Adipocyte (in vitro differentiated cells): Measurements from ENCODE around the gene DAAM1.

ENCODE experiments used
- DNase-seq: peaks from one replicate; pipeline ENCODE4 v3.0.0-alpha.2; 2015; ENCODE audit warnings: low read depth
- H3K27me3 ChIP-seq: replicated peaks from 2 replicates; pipeline ENCODE4 v1.7.0; 2013; ENCODE audit warnings: mild to moderate bottlenecking, low read length, moderate library complexity; ENCODE audit not compliant: control insufficient read depth, insufficient read depth
- H3K36me3 ChIP-seq: 2 replicates; pipeline ENCODE4 v1.7.0; 2013; ENCODE audit warnings: low read length, mild to moderate bottlenecking, moderate library complexity; ENCODE audit not compliant: control insufficient read depth, insufficient read depth, severe bottlenecking
- H3K4me1 ChIP-seq: 2 replicates; pipeline ENCODE4 v1.7.0; 2013; ENCODE audit warnings: mild to moderate bottlenecking, low read length, moderate library complexity; ENCODE audit not compliant: control insufficient read depth, insufficient read depth
- H3K4me3 ChIP-seq: 2 replicates; pipeline ENCODE4 v1.7.0; 2013; ENCODE audit warnings: mild to moderate bottlenecking, low read length, moderate library complexity
- H3K9ac ChIP-seq: 2 replicates; pipeline ENCODE4 v1.7.0; 2013; ENCODE audit warnings: mild to moderate bottlenecking, low read length, moderate library complexity
- H3K9me3 ChIP-seq: 2 replicates; pipeline ENCODE4 v1.7.0; 2013; ENCODE audit warnings: mild to moderate bottlenecking, low read length, moderate library complexity; ENCODE audit not compliant: control insufficient read depth

Gene DAAM1

DNA sequence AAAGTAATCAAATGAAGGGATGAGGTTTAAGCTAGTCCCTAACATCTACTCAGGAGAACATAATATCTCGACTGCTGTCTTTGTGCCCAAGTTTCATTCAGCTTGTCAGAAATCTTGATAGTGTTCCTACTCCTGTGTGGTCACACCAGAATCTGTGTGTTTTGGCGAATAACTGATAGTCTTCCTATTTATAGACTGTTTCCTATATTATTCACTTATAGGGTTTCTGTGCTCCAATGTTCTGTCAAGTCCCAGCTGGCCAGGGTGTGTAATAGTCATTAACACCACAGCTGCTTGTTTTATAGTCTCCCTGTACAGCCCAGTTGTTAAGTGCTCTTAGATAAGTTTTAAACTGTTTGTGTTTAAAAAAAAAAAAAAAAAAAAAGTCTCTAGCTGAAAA, 230.8 kb downstream of the DAAM1 start:
- DNase-seq: no peak

More for the DNA sequence above, 230.8 kb downstream of the DAAM1 start:
- Histone ChIP-seq H3K4me3 (no peak overlapping the region), H3K9me3 (no peaks in the 10 kb centered on the region), H3K4me1 (peaks cover 10% of the 10 kb centered on the region), H3K9ac (no peak overlapping the region), H3K27me3 (no peaks in the 10 kb centered on the region), H3K36me3 (peaks cover 2% of the 10 kb centered on the region)
